GM10847 (cell line): ENCODE data around the gene IGSF9.

Experiments
- POLR2A ChIP-seq: IDR thresholded peaks from 2 replicates; pipeline ENCODE4 v1.6.1; 2011; ENCODE audit not compliant: insufficient read length; ENCODE audit errors: extremely low read depth

IGSF9 gene

DNA sequence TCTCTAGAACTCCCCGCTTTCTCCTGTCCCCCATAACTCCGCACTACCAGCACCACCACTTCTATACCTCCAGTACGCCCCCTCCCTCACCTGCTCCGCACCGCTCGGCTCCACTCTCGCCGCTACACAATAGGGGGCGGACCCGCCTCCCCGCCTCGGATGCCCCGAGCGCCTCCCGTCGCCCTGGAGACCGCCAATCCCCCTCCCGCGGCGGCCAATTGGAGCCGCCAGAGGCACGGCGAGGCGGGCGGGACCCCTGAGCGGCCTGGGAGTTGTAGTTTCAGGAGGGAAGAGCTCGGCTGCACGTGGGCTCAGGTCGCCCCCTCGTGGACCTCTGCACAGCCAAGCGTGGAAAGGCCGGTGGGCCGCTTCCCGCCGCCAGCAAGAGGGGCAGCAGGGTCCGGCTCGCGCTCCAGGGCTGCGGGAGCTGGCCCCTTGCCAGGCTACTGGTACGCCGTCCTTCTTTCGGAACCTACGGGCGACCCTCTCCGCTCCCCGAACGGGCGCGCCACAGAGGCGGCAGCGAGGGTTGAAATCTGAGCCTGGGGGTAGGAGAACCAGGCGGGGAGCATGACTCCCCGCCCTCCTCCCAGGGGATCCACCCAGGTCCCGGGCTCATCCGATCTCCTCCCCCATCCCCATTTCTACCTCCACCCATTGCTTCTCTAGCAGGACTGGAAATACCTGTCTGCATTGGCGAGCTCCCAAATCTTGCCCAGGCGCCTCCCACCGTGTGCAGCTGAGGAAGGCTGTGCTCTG is at the start of gene IGSF9:
TSS of gene IGSF9 (minus strand) at position 131 of the 759 bp plus-strand sequence. CDS start 2,159 bp downstream, outside the sequence.
- TF ChIP-seq POLR2A, result no peak

DNA sequence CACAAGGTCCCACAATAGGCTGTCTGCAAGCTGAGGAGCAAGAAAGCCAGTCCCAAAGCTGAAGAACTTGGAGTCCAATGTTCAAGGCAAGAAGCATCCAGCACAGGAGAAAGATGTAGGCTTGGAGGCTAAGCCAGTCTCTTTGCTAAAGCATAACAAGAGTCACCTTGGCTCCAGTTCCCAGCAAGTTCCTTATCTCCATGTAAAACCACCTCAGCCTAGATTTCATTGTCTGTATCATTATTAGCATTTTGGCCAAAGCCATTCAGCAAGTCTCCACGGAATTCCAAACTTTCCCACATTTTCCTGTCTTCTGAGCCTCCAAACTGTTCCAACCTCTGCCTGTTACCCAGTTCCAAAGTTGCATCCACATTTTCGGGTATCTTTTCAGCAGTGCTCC is 49.5 kb upstream of the IGSF9 start:
- no peak for TF ChIP-seq POLR2A

DNA sequence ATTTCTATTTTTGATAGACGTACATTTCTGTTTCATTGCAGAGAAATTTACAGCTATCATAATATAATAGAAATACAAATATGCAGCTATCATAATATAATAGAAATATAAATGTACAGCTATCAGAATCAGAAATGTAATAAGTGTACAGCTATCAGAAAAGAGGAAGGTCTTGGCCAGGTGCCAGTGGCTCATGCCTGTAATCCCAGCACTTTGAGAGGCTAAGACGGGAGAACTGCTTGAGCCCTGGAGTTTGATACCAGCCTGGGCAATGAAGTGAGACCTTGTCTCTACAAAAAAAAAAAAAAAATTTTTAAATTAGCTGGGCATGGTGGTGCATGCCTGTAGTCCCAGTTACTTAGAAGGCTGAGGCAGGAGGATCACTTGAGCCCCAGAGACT is 48.5 kb upstream of the IGSF9 start:
- TF ChIP-seq POLR2A, result no peak

DNA sequence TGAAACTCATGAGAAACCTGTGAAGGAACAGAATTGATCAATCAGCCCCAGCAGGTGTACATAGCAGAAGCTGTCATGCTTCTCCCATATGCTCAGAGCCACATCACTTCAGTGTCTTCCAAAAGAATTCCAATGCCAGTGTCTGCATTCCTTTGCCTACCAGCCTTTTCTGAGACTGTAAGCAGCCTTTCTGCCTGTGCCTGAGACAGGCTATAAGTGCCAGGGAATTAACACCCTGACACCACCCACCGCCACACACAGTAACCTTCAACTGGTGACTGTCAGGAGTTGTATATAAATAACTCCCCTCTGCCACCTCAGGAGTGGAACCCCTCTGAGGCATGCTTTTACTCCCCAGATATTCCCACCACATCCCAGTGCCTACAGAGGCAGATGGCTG is 46.7 kb upstream of the IGSF9 start:
- TF ChIP-seq POLR2A, result no peak

DNA sequence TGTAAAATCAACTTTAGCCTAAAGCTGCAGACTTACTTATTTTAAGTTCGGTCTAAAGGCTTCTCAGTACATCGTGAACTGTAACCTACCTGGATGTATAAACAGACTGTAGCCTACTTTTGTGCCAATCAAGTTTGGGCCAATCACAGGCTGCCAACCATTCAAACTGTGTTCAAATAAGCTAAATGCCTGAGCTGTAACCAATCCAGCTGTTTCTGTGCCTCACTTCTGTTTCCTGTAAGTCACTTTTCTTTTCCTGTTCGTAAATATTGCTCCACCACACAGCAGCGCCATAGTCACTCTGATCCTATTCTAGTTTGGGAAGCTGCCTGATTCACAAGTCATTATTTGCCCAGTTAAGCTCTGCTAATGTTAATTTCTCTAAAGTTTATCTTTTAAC is 46.1 kb upstream of the IGSF9 start:
- no peak for TF ChIP-seq POLR2A

DNA sequence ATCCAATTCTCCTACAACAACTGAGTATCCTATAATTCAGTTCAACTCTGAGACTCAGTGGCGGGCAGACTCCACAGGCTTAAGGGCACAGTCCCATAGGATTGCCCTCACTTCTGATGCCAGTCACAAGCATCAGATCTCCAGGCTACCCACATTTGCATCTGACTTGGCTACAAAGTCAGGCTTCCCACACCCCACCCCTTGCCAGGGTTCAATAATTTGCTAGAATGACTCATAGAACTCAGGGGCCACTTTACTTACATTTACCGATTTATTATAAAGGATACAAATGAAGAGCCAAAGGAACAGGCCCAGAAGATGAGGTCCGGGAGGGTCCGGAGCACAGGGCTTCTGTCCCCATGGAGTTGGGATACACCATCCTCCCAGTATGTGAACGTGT is 44.6 kb upstream of the IGSF9 start:
- TF ChIP-seq POLR2A, result no peak

DNA sequence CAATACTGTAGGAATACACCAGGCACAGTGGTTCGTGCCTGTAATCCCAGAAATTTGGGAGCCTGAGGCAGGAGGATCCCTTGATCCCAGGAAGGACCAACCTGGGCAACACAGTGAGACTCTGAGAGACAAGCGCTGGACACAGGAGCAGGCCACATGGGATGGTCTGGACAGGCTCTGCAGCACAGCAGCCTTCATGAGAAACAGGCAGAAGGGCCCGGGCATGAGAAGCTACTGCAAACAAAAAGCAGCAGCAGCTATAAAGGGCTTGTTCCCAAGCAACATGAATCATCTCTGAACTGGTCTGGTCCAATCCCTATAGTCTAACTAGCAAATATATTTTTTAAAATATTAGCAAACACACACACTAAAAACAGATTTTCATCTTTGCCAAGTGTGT is 44.2 kb upstream of the IGSF9 start:
- no peak for TF ChIP-seq POLR2A

DNA sequence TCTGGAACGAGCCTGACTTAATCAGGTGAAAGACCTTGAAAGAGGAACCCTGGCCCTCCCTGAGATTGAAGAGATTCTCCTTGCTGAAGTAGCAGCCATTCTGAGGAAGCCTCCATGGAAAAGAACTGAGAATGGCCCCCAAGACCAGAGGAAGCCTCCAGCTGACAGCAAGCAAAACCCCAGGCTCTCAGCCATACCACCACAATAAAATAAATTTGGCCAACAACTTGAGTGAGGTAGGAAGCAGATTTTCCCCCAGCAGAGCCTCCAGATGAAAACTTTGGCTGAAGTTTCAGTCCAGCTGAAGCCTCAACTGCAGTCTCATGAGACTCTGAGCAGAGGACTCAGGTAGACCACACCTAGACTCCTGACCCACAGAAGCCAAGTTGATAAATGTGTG is 42.6 kb upstream of the IGSF9 start:
- no peak for TF ChIP-seq POLR2A

DNA sequence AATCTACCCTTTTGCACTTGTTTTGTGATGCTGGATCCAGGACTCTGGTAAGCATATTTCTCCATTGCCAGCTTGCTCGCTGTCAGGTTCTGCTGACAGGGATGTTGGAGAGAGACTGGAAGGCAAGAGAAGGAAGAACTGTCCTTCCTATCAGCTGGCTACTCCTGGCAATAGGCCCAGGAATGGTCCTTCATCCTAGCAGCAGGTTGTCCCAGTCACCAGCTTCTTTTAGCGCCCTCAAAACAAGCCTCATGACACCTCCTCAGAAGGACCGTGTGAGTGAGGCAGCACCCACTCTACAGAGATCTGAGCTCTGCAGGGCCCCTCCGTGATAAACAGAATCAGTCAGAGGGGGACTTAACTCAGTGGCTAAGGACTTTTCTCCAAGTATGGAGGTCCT is 41.8 kb upstream of the IGSF9 start:
- TF ChIP-seq POLR2A, result no peak

DNA sequence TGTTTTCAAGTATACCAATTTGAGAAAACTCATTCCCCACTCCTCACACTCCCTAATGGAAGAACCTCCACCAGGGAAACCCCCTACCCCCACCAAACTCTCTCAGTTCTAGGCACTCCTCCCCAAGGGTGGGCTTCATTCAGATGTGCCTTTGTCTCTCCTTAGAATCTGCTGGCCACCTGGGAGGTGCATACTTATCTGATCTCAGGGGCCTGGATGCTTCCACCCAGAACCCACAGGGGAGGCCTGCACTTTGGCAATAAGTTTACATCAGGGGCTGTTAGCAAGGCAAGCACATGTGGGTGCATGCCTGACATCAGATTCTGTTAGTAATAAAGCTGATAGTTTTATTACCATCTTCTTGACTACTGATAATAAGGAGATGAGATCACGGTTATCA is 41.1 kb upstream of the IGSF9 start:
- TF ChIP-seq POLR2A, result no peak

- TF ChIP-seq POLR2A, result no peak
Measured at GRCh38 chr1:159986093-159986492, 40.7 kb upstream of the IGSF9 start.

DNA sequence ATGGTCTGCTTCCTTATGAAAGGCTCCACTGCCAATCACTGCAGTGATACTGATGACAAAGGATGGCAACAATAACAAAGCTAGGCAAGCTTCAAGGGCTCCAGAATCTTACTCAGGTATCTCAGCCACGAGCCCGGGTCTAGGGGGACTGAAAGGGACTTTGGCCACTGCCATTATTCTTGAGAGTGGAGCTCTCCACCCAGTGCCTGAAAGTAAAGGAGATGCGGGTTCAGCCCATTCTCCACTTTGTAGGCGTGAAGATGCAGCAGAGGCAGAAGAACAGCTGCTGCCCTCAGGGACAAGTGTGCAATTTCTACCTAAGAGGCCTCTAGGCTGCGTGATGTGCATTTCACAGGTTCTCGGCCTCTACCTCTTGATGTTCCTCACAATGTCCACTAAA is 40.1 kb upstream of the IGSF9 start:
- no peak for TF ChIP-seq POLR2A

- TF ChIP-seq POLR2A, result no peak
Measured at GRCh38 chr1:159983681-159984080, 38.3 kb upstream of the IGSF9 start.

GRCh38 chr1:159982280-159982679 is 36.9 kb upstream of the IGSF9 start:
- TF ChIP-seq POLR2A, result no peak

DNA sequence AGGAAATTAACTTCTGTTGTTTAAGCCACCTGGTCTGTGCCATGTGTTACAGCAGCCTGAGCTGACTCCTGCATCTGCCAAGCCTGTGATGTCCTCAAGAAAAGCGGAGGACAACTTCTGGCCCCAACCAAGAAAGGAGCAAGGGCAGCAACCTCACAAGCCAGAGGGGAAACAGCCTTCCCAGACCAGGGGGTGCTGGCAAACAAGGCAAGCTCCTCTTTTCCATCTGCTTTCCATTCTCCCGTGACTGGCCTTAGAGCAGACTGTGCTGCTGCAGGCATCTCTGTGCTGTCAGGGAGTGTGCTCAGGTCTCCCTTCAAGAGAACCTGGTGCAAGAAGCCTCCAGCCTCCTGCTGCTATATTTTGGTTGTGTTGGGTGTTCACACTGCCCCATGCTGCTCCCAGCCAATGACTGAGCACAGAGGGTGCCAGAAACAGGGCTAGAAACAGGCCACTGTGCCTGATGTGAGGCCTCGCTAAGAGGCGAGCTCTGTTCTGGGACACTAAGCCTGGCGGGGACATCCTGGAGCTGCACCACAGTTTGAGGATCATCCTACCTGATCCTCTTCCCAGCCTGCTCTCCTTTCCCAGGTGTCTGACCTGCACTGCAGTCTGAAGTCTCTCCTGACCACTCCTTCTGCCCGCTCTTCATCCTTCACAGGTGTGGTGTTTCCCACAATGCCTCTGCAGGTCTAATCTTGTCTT is 36.1 kb upstream of the IGSF9 start:
- no peak for TF ChIP-seq POLR2A

GRCh38 chr1:159980786-159981185 is 35.4 kb upstream of the IGSF9 start:
- no peak for TF ChIP-seq POLR2A

- no peak for TF ChIP-seq POLR2A
Measured at GRCh38 chr1:159980076-159980475, 34.7 kb upstream of the IGSF9 start.
